Cardiac muscle cell (in vitro differentiated cells and primary cell): ENCODE data around the gene PLLP. TPM values are rescaled to one million over a fixed set of nuclear protein-coding genes. Genes with fewer than 3 reads are reported as not detected.

Experiments
- DNase-seq, 2 donors: peaks; one replicate each; pipeline versions ENCODE4 v3.0.0 to v3.0.0-alpha.2; 2010 to 2017; ENCODE audit warnings: low read depth in 1 of 2, low spot score in 1 of 2
- H3K27ac ChIP-seq: fragments of 200-600 bp; sonication (generic); 2 replicates; pipeline ENCODE4 v1.5.1; 2016
- H3K27me3 ChIP-seq: fragments of 200-600 bp; sonication (generic); 2 replicates; pipeline ENCODE4 v1.6.0; 2016; ENCODE audit warnings: control low read depth
- H3K36me3 ChIP-seq: fragments of 200-600 bp; sonication (generic); 2 replicates; pipeline ENCODE4 v1.5.1; 2016; ENCODE audit warnings: control low read depth
- H3K4me1 ChIP-seq: fragments of 200-600 bp; sonication (generic); 2 replicates; pipeline ENCODE4 v1.8.1; 2017; ENCODE audit warnings: low read depth, mild to moderate bottlenecking, mixed run types
- H3K4me3 ChIP-seq: fragments of 200-600 bp; sonication (generic); 2 replicates; pipeline ENCODE4 v1.5.1; 2016; ENCODE audit warnings: mild to moderate bottlenecking
- H3K9me3 ChIP-seq: fragments of 200-600 bp; sonication (generic); 2 replicates; pipeline ENCODE4 v1.5.1; 2017; ENCODE audit warnings: low read depth, mild to moderate bottlenecking, control low read depth
- polyA plus RNA-seq: library from polyadenylated mRNA; unstranded; fragments of >200 nt; fragmentation: Nextera tagmentation; extraction: Ambion mirVana; gene quantifications from 2 replicates; pipeline ENCODE4 v1.2.1, GENCODE V29; 2016
- total RNA-seq: library from RNA; depleted of rRNA; stranded (reverse); fragments of >200 nt; gene quantifications from 2 replicates; pipeline ENCODE4 v1.2.3, GENCODE V29; 2016
- TF ChIP-seq, protein P1 (sequence below): IDR thresholded peaks from 2 replicates; pipeline ENCODE4 v1.5.1; 2012; ENCODE audit warnings: low read depth, mild to moderate bottlenecking, low read length

The PLLP gene
- total and polyA plus RNA-seq, 2 experiments from 2014 or later, result 6.4 to 14.2 TPM

DNA sequence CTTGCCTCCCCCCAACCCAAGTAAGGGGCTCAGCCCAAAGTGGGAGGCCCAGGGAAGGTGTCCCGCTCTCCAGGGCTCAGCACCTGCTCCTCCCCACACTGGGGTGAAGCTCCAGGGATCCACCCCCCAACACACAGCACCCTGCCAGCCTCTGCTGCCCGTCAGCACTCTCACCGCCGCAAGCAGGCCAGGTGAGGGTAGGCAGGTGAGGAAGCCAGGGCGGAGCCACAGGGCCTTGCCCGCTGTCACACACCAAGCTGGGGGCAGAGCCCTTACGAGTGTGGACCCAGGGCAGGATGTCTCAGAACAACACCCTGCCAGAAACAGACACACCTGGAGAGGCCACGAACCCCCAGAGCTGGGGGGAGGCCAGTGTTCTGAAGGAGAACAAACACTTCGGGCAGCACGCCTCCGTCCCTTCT is 19.5 kb downstream of the PLLP start:
- H3K9me3 ChIP-seq, result no peaks in the 10 kb centered on the region
- H3K36me3 ChIP-seq, result no peaks in the 10 kb centered on the region
- no peak overlapping the region for H3K27ac ChIP-seq
- H3K4me1 ChIP-seq, result peaks cover 33% of the 10 kb centered on the region
- no peaks in the 10 kb centered on the region for H3K27me3 ChIP-seq
- TF ChIP-seq, protein P1, sequence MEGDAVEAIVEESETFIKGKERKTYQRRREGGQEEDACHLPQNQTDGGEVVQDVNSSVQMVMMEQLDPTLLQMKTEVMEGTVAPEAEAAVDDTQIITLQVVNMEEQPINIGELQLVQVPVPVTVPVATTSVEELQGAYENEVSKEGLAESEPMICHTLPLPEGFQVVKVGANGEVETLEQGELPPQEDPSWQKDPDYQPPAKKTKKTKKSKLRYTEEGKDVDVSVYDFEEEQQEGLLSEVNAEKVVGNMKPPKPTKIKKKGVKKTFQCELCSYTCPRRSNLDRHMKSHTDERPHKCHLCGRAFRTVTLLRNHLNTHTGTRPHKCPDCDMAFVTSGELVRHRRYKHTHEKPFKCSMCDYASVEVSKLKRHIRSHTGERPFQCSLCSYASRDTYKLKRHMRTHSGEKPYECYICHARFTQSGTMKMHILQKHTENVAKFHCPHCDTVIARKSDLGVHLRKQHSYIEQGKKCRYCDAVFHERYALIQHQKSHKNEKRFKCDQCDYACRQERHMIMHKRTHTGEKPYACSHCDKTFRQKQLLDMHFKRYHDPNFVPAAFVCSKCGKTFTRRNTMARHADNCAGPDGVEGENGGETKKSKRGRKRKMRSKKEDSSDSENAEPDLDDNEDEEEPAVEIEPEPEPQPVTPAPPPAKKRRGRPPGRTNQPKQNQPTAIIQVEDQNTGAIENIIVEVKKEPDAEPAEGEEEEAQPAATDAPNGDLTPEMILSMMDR, result no peak
- H3K4me3 ChIP-seq, result no peak overlapping the region
- no peak for DNase-seq

GRCh38 chr16:57264381-57264780 is 20.1 kb downstream of the PLLP start:
- TF ChIP-seq, protein P1, result no peak
- Histone ChIP-seq H3K9me3 (no peaks in the 10 kb centered on the region), H3K36me3 (no peaks in the 10 kb centered on the region), H3K27me3 (no peaks in the 10 kb centered on the region), H3K4me1 (peaks cover 28% of the 10 kb centered on the region), H3K27ac (no peak overlapping the region), H3K4me3 (no peak overlapping the region)
- no peak for DNase-seq

DNA sequence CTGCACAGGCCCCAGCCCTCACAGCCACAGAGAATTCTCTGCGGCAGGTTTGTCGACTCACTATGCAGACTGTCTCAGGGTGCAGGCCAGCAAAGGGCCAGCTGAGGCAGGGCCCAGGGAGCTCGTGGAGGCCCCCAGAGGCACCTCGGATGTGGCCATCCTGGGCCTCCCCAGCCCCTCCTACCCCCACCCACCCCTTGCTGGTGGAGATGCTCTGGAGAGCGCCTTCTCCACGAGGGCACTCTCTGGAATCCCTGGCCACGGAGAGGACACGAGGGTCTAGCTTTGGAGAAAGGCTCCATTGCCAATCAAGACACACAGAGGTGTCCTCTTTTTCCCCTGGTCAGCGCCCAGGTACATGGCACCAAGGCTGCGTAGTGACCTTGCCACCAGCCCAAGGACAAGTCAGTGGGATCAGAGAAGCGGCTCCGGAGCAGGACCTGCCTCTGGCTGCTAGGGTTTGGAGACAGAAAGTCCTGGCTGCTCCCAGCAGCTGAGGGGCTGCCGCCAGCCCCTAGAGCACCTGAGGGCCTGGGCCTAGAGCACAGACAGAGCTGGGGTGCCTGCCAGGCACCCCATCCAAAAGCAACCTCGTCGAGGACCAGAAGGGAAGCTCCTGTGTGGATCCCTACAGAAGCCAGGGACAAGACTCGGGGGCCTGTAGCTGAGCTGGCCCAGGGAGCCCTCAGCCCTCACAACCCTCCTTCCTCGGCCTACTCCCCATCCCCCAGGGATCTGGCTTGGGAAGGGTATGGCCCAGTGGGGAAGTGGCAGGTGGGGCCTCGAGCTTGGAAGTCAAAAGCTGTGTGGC is 20.7 kb downstream of the PLLP start:
- peak overlapping the region; percentile 20 for H3K27ac ChIP-seq
- H3K9me3 ChIP-seq, result no peaks in the 10 kb centered on the region
- H3K4me3 ChIP-seq, result no peak overlapping the region
- TF ChIP-seq, protein P1, result no peak
- DNase-seq, result no peak
- peaks cover 23% of the 10 kb centered on the region for H3K4me1 ChIP-seq
- no peaks in the 10 kb centered on the region for H3K27me3 ChIP-seq
- no peaks in the 10 kb centered on the region for H3K36me3 ChIP-seq

DNA sequence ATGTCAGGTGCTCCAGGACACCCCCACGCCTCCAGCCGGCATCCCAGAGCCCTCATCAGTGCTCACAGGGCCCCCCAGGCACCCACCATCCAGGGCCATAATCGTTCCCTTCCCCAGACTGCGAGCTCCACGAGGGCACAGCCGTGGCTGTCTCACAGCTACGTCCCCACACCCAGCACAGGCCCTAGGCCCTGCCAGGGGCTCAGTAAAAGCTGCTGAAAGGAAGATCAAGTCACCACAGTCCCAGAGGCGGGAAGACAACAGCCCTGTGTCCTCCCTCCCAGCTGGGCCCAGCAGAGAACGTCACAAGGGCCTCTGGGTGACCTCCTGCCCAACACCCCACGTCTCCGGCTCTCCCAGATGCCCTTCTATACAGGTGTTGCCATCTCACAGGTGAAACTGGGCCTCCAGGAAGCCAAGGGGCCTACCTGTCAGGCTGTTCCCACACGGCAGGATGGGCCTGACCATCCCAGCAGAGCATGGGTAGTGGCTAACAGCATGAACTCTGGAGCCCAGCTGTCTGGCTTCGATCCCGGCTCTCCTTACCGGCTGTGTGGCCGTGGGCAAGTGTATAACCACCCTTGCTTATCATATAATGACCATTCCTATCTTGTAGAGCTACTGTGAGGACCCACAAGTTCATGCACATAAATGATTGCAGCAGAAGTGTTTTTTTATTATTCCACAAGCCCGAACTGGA is 21.5 kb downstream of the PLLP start:
- DNase-seq, result no peak
- no peak overlapping the region for H3K4me3 ChIP-seq
- H3K27ac ChIP-seq, result peak overlapping the region; percentile 20
- TF ChIP-seq, protein P1, result no peak
- peaks cover 17% of the 10 kb centered on the region for H3K4me1 ChIP-seq
- no peaks in the 10 kb centered on the region for H3K36me3 ChIP-seq
- no peaks in the 10 kb centered on the region for H3K9me3 ChIP-seq
- no peaks in the 10 kb centered on the region for H3K27me3 ChIP-seq

DNA sequence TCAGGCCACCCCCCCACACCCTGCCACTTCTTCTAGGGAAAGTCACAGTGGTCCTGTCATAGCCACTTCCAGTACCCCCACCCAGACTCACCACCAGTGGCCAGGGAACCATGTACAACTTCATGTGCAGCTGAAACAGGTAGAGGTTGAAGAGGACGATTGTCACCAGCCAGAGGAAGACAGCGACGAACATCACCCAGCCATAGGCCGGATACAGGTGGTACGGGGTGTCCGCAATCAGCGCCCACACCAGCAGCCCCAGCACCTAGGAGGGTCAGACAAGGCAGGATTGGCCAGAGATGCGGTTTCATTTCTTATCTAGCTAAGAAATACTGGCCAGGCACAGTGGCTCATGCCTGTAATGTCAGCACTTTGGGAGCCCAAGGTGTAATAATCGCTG is 22.7 kb downstream of the PLLP start:
- Histone ChIP-seq H3K27ac (no peak overlapping the region), H3K9me3 (no peaks in the 10 kb centered on the region), H3K27me3 (no peaks in the 10 kb centered on the region), H3K4me1 (peaks cover 7% of the 10 kb centered on the region), H3K4me3 (no peak overlapping the region), H3K36me3 (no peaks in the 10 kb centered on the region)
- DNase-seq, result no peak
- TF ChIP-seq, protein P1, result no peak
